K562 (cell line): ENCODE measurements around the gene SAMD8. TPM values are rescaled to one million over a fixed set of nuclear protein-coding genes. Genes with fewer than 3 reads are reported as not detected.

ENCODE experiments used
- ADNP ChIP-seq: fragments of 200-800 bp; sonication (Bioruptor generic); IDR thresholded peaks from 2 replicates; pipeline ENCODE4 v1.6.1; 2016; ENCODE audit warnings: missing genetic modification characterization, missing compliant biosample characterization
- E2F3 ChIP-seq: fragments of 250-450 bp; sonication (Bioruptor Pico); IDR thresholded peaks from 2 replicates; pipeline ENCODE4 v1.4.0; 2020; ENCODE audit warnings: mild to moderate bottlenecking
- ETV5 ChIP-seq: sonication (generic); formaldehyde crosslinking; IDR thresholded peaks from 2 replicates; pipeline ENCODE4 v1.4.0; 2020; ENCODE audit warnings: low read depth, mild to moderate bottlenecking, missing genetic modification reagents
- JUND ChIP-seq, 2 experiments: IDR thresholded peaks; 2 replicates in 1 of 2; 3 replicates in 1 of 2; pipeline ENCODE4 v1.6.1; 2011; ENCODE audit warnings: borderline replicate concordance in 2 of 2, low read depth in 2 of 2, low read length in 2 of 2, improper control_type of control experiment in 1 of 2, missing biosample characterization in 1 of 2, missing genetic modification characterization in 1 of 2, missing genetic modification reagents in 1 of 2
- KAT7 ChIP-seq: sonication (generic); formaldehyde crosslinking; IDR thresholded peaks from 2 replicates; pipeline ENCODE4 v1.8.0; 2022; ENCODE audit warnings: missing genetic modification reagents, mild to moderate bottlenecking, borderline replicate concordance
- KDM2B ChIP-seq: fragments of 250-450 bp; sonication (Bioruptor Pico); IDR thresholded peaks from 2 replicates; pipeline ENCODE4 v1.8.0; 2021; ENCODE audit warnings: mild to moderate bottlenecking, moderate library complexity
- MEIS2 ChIP-seq: fragments of 450-650 bp; IDR thresholded peaks from 2 replicates; pipeline ENCODE4 v1.6.1; 2014; ENCODE audit warnings: mild to moderate bottlenecking; ENCODE audit not compliant: partially characterized antibody
- RCOR1 ChIP-seq, 2 experiments: IDR thresholded peaks; 2 replicates each; pipeline ENCODE4 v1.6.1; 2012; ENCODE audit warnings: low read depth in 2 of 2, low read length in 2 of 2, borderline replicate concordance in 1 of 2, improper control_type of control experiment in 1 of 2
- SREBF2 ChIP-seq: sonication (generic); formaldehyde crosslinking; IDR thresholded peaks from 2 replicates; pipeline ENCODE4 v1.4.0; 2020; ENCODE audit warnings: mild to moderate bottlenecking, missing genetic modification reagents
- ZNF197 ChIP-seq: fragments of 200-800 bp; sonication (Bioruptor generic); IDR thresholded peaks from 2 replicates; pipeline ENCODE4 v1.6.1; 2016; ENCODE audit warnings: low read depth, missing genetic modification characterization, missing compliant biosample characterization
- ZNF696 ChIP-seq: fragments of 250-450 bp; sonication (Bioruptor Pico); conservative IDR thresholded peaks from 2 replicates; pipeline ENCODE4 v1.4.0; 2020; ENCODE audit warnings: mild to moderate bottlenecking, moderate library complexity
- polyA plus RNA-seq, 8 experiments: library from polyadenylated mRNA; depleted of rRNA in 4 of 8; stranded (reverse) in 5 of 8; unstranded in 3 of 8; fragments of >200 nt; fragmentation: Nextera tagmentation in 2 of 8; fragmentation: Illumina TruSeq in 1 of 8; extraction: Ambion mirVana in 2 of 8; extraction: Trizol in 1 of 8; gene quantifications; 2 replicates each; pipeline versions ENCODE4 v1.2.1 to v1.2.3, GENCODE V29; 2011 to 2014; ENCODE audit warnings: inconsistent platforms in 1 of 8, missing spikeins in 1 of 8
- total RNA-seq, 7 experiments: library from RNA; depleted of rRNA in 6 of 7; stranded (reverse); fragments of >200 nt in 6 of 7; fragmentation: Illumina TruSeq in 2 of 7; extraction: Trizol in 2 of 7; gene quantifications; 2 replicates each; pipeline versions ENCODE4 v1.2.1 to v1.2.3, GENCODE V29; 2011 to 2021; ENCODE audit warnings: low replicate concordance in 1 of 7
- TF ChIP-seq, protein P1 (sequence below): fragments of 250-450 bp; sonication (Bioruptor Pico); IDR thresholded peaks from 2 replicates; pipeline ENCODE4 v1.5.0; 2020; ENCODE audit warnings: mild to moderate bottlenecking
- TF ChIP-seq, protein P2 (sequence below): fragments of 150-350 bp; IDR thresholded peaks from 2 replicates; pipeline ENCODE4 v1.6.1; 2014; ENCODE audit warnings: low read depth, mild to moderate bottlenecking, low read length, borderline replicate concordance
- TF ChIP-seq, protein P3 (sequence below): fragments of 250-450 bp; sonication (Bioruptor Pico); IDR thresholded peaks from 2 replicates; pipeline ENCODE4 v1.8.0; 2021; ENCODE audit warnings: moderate library complexity, mild to moderate bottlenecking, inconsistent platforms
- TF ChIP-seq, protein P4 (sequence below): sonication (generic); IDR thresholded peaks from 2 replicates; pipeline ENCODE4 v1.6.1; 2016
- TF ChIP-seq, protein P5 (sequence below): sonication (generic); formaldehyde crosslinking; IDR thresholded peaks from 2 replicates; pipeline ENCODE4 v1.9.0; 2022; ENCODE audit warnings: mild to moderate bottlenecking, missing genetic modification reagents

SAMD8 gene
- total and polyA plus RNA-seq, 9 of the 15 experiments (the other 6 are each of a cell fraction or from before 2014, with no cell fraction given): 2.7 to 16.1 (median 6.2) TPM

DNA sequence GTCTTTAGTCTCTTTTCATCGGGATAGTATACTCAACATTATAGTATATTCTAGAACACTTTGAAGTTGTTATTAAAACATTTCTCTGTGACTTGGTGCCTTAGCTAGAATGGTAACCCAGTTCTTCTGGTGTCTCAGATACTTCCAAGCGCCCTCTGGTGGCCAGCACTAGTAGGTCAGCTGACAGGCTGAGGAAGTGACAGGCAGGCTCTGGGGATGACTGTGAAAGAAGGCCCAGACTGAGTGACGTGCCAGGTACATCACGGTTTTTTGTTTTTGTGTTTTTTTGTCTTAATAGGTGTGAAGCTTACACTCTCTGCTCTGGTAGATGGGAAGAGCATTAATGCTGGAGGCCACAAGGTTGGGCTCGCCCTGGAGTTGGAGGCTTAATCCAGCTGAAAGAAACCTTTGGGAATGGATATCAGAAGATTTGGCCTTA is 119.2 kb downstream of the SAMD8 start (continued):
- TF ChIP-seq, protein P1, sequence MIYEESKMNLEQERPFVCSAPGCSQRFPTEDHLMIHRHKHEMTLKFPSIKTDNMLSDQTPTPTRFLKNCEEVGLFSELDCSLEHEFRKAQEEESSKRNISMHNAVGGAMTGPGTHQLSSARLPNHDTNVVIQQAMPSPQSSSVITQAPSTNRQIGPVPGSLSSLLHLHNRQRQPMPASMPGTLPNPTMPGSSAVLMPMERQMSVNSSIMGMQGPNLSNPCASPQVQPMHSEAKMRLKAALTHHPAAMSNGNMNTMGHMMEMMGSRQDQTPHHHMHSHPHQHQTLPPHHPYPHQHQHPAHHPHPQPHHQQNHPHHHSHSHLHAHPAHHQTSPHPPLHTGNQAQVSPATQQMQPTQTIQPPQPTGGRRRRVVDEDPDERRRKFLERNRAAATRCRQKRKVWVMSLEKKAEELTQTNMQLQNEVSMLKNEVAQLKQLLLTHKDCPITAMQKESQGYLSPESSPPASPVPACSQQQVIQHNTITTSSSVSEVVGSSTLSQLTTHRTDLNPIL (CRISPR knock-in tag): no peak
- TF ChIP-seq MEIS2 (peak; percentile 82), ZNF696 (no peak), JUND (IDR thresholded peaks at IDR 0.05; ENCODE audit: borderline replicate concordance, low read depth, low read length) (peak; percentile 66), JUND (tag; IDR thresholded peaks at IDR 0.05; ENCODE audit: borderline replicate concordance, low read depth, low read length) (no peak; the same call in 2 of the 3 replicates), ADNP (tag) (no peak), E2F3 (CRISPR knock-in tag) (no peak), ETV5 (CRISPR knock-in tag) (no peak), RCOR1 (IDR thresholded peaks at IDR 0.05; ENCODE audit: borderline replicate concordance in 1 of 2, low read depth in 2 of 2, low read length in 2 of 2) (peak in 1 of 2 experiments; percentile 74; a peak in 1 of 4 replicates), KDM2B (CRISPR knock-in tag) (no peak), SREBF2 (CRISPR knock-in tag) (no peak), ZNF197 (CRISPR knock-in tag) (no peak), KAT7 (CRISPR knock-in tag) (no peak)
- TF ChIP-seq, protein P2, sequence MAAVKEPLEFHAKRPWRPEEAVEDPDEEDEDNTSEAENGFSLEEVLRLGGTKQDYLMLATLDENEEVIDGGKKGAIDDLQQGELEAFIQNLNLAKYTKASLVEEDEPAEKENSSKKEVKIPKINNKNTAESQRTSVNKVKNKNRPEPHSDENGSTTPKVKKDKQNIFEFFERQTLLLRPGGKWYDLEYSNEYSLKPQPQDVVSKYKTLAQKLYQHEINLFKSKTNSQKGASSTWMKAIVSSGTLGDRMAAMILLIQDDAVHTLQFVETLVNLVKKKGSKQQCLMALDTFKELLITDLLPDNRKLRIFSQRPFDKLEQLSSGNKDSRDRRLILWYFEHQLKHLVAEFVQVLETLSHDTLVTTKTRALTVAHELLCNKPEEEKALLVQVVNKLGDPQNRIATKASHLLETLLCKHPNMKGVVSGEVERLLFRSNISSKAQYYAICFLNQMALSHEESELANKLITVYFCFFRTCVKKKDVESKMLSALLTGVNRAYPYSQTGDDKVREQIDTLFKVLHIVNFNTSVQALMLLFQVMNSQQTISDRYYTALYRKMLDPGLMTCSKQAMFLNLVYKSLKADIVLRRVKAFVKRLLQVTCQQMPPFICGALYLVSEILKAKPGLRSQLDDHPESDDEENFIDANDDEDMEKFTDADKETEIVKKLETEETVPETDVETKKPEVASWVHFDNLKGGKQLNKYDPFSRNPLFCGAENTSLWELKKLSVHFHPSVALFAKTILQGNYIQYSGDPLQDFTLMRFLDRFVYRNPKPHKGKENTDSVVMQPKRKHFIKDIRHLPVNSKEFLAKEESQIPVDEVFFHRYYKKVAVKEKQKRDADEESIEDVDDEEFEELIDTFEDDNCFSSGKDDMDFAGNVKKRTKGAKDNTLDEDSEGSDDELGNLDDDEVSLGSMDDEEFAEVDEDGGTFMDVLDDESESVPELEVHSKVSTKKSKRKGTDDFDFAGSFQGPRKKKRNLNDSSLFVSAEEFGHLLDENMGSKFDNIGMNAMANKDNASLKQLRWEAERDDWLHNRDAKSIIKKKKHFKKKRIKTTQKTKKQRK: no peak
- TF ChIP-seq, protein P3, sequence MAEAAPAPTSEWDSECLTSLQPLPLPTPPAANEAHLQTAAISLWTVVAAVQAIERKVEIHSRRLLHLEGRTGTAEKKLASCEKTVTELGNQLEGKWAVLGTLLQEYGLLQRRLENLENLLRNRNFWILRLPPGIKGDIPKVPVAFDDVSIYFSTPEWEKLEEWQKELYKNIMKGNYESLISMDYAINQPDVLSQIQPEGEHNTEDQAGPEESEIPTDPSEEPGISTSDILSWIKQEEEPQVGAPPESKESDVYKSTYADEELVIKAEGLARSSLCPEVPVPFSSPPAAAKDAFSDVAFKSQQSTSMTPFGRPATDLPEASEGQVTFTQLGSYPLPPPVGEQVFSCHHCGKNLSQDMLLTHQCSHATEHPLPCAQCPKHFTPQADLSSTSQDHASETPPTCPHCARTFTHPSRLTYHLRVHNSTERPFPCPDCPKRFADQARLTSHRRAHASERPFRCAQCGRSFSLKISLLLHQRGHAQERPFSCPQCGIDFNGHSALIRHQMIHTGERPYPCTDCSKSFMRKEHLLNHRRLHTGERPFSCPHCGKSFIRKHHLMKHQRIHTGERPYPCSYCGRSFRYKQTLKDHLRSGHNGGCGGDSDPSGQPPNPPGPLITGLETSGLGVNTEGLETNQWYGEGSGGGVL (CRISPR knock-in tag): no peak
- TF ChIP-seq, protein P4, sequence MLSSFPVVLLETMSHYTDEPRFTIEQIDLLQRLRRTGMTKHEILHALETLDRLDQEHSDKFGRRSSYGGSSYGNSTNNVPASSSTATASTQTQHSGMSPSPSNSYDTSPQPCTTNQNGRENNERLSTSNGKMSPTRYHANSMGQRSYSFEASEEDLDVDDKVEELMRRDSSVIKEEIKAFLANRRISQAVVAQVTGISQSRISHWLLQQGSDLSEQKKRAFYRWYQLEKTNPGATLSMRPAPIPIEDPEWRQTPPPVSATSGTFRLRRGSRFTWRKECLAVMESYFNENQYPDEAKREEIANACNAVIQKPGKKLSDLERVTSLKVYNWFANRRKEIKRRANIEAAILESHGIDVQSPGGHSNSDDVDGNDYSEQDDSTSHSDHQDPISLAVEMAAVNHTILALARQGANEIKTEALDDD: peak; percentile 81; the same call in 1 of the 2 replicates
- TF ChIP-seq, protein P5, sequence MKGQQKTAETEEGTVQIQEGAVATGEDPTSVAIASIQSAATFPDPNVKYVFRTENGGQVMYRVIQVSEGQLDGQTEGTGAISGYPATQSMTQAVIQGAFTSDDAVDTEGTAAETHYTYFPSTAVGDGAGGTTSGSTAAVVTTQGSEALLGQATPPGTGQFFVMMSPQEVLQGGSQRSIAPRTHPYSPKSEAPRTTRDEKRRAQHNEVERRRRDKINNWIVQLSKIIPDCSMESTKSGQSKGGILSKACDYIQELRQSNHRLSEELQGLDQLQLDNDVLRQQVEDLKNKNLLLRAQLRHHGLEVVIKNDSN: peak; percentile 83
